Hepatocyte (in vitro differentiated cells): ENCODE measurements around the gene MMP20.

ENCODE experiments used
- EZH2 ChIP-seq: fragments of 200-600 bp; sonication (generic); IDR thresholded peaks from 2 replicates; pipeline ENCODE4 v1.6.1; 2016; ENCODE audit warnings: antibody characterized with exemption, mild to moderate bottlenecking, borderline replicate concordance
- EZH2phosphoT487 ChIP-seq: fragments of 200-600 bp; sonication (generic); IDR thresholded peaks from one replicate; pipeline ENCODE4 v1.6.1; 2018; ENCODE audit warnings: antibody characterized with exemption, mild to moderate bottlenecking, low read depth, moderate library complexity; ENCODE audit not compliant: unreplicated experiment, severe bottlenecking
- TF ChIP-seq, protein P1 (sequence below): fragments of 200-600 bp; sonication (generic); IDR thresholded peaks from 2 replicates; pipeline ENCODE4 v1.5.1; 2016; ENCODE audit warnings: antibody characterized with exemption, mild to moderate bottlenecking; ENCODE audit not compliant: poor library complexity

- TF ChIP-seq, protein P1, sequence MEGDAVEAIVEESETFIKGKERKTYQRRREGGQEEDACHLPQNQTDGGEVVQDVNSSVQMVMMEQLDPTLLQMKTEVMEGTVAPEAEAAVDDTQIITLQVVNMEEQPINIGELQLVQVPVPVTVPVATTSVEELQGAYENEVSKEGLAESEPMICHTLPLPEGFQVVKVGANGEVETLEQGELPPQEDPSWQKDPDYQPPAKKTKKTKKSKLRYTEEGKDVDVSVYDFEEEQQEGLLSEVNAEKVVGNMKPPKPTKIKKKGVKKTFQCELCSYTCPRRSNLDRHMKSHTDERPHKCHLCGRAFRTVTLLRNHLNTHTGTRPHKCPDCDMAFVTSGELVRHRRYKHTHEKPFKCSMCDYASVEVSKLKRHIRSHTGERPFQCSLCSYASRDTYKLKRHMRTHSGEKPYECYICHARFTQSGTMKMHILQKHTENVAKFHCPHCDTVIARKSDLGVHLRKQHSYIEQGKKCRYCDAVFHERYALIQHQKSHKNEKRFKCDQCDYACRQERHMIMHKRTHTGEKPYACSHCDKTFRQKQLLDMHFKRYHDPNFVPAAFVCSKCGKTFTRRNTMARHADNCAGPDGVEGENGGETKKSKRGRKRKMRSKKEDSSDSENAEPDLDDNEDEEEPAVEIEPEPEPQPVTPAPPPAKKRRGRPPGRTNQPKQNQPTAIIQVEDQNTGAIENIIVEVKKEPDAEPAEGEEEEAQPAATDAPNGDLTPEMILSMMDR, result no peak
- TF ChIP-seq EZH2phosphoT487, result no peak
- TF ChIP-seq EZH2, result no peak
These were observed 26.9 kb downstream of the MMP20 start for GRCh38 chr11:102598272-102598671.
